Measurements from ENCODE around the gene RGS13. TPM values are rescaled to one million over a fixed set of nuclear protein-coding genes. Genes with fewer than 3 reads are reported as not detected.

The RGS13 gene
- total RNA-seq, 1 donor from 2014 or later: not detected

- TF ChIP-seq CTCF (IDR thresholded peaks at IDR 0.05; ENCODE audit: insufficient read depth, low read length, severe bottlenecking): no peak
- FAIRE-seq (no peak), DNase-seq (ENCODE audit: low read depth) (no peak)
- Histone ChIP-seq H3K36me3 (ENCODE audit: control insufficient read depth, insufficient read depth, low read length) (no peaks in the 10 kb centered on the region), H3K4me3 (ENCODE audit: low read depth, low read length) (no peak overlapping the region), H3K27me3 (ENCODE audit: control insufficient read depth, insufficient read depth, low read length) (no peaks in the 10 kb centered on the region)
Observed at GRCh38 chr1:192628396-192629057, 7.4 kb upstream of the RGS13 start.

GRCh38 chr1:192629612-192630011 lies 6.3 kb upstream of the RGS13 start:
- Histone ChIP-seq H3K36me3 (ENCODE audit: control insufficient read depth, insufficient read depth, low read length) (no peaks in the 10 kb centered on the region), H3K27me3 (ENCODE audit: control insufficient read depth, insufficient read depth, low read length) (no peaks in the 10 kb centered on the region), H3K4me3 (ENCODE audit: low read depth, low read length) (no peak overlapping the region)
- DNase-seq (ENCODE audit: low read depth) (no peak), FAIRE-seq (no peak)
- no peak for TF ChIP-seq CTCF (IDR thresholded peaks at IDR 0.05; ENCODE audit: insufficient read depth, low read length, severe bottlenecking)

GRCh38 chr1:192630521-192631287 lies 5.2 kb upstream of the RGS13 start:
- Histone ChIP-seq H3K36me3 (ENCODE audit: control insufficient read depth, insufficient read depth, low read length) (no peaks in the 10 kb centered on the region), H3K27me3 (ENCODE audit: control insufficient read depth, insufficient read depth, low read length) (no peaks in the 10 kb centered on the region), H3K4me3 (ENCODE audit: low read depth, low read length) (no peak overlapping the region)
- no peak for TF ChIP-seq CTCF (IDR thresholded peaks at IDR 0.05; ENCODE audit: insufficient read depth, low read length, severe bottlenecking)
- no peak for FAIRE-seq
- DNase-seq (ENCODE audit: low read depth): no peak

GRCh38 chr1:192631749-192632148 lies 4.2 kb upstream of the RGS13 start:
- no peak for TF ChIP-seq CTCF (IDR thresholded peaks at IDR 0.05; ENCODE audit: insufficient read depth, low read length, severe bottlenecking)
- Histone ChIP-seq H3K27me3 (ENCODE audit: control insufficient read depth, insufficient read depth, low read length) (no peaks in the 10 kb centered on the region), H3K36me3 (ENCODE audit: control insufficient read depth, insufficient read depth, low read length) (no peaks in the 10 kb centered on the region), H3K4me3 (ENCODE audit: low read depth, low read length) (no peak overlapping the region)
- DNase-seq (ENCODE audit: low read depth): no peak
- no peak for FAIRE-seq

GRCh38 chr1:192632188-192632587 lies 3.8 kb upstream of the RGS13 start:
- FAIRE-seq (no peak), DNase-seq (ENCODE audit: low read depth) (no peak)
- TF ChIP-seq CTCF (IDR thresholded peaks at IDR 0.05; ENCODE audit: insufficient read depth, low read length, severe bottlenecking): no peak
- H3K27me3 ChIP-seq (ENCODE audit: control insufficient read depth, insufficient read depth, low read length): no peaks in the 10 kb centered on the region
- no peaks in the 10 kb centered on the region for H3K36me3 ChIP-seq (ENCODE audit: control insufficient read depth, insufficient read depth, low read length)
- H3K4me3 ChIP-seq (ENCODE audit: low read depth, low read length): no peak overlapping the region
